Neutrophil (primary cell): ENCODE results near the gene SLC2A4.
A peak's percentile ranks its signal among the peaks of the same experiment; 100 is the strongest.

Experiments used
- H3K27ac ChIP-seq: fragments of 200-600 bp; sonication (generic); 2 replicates; pipeline ENCODE4 v1.5.1; 2016; ENCODE audit warnings: mild to moderate bottlenecking, moderate library complexity
- H3K27me3 ChIP-seq: fragments of 200-600 bp; sonication (generic); 2 replicates; pipeline ENCODE4 v1.6.0; 2016; ENCODE audit warnings: mild to moderate bottlenecking
- H3K36me3 ChIP-seq: fragments of 200-600 bp; sonication (generic); 2 replicates; pipeline ENCODE4 v1.5.1; 2017
- H3K4me1 ChIP-seq, 2 experiments: fragments of 200-600 bp in 1 of 2; sonication (generic) in 1 of 2; 1 replicate in 1 of 2; 2 replicates in 1 of 2; pipeline versions ENCODE4 v1.5.1 to v1.6.1; 2013 to 2016; ENCODE audit warnings: low read depth in 1 of 2, low read length in 1 of 2, mild to moderate bottlenecking in 1 of 2, moderate library complexity in 1 of 2; ENCODE audit not compliant: control insufficient read depth in 1 of 2, insufficient read depth in 1 of 2
- H3K4me3 ChIP-seq, 2 experiments: fragments of 200-600 bp in 1 of 2; sonication (generic) in 1 of 2; 1 replicate in 1 of 2; 2 replicates in 1 of 2; pipeline ENCODE4 v1.5.1; 2013 to 2016; ENCODE audit warnings: low read depth in 1 of 2, low read length in 1 of 2, mild to moderate bottlenecking in 1 of 2, moderate library complexity in 1 of 2
- H3K9me3 ChIP-seq: fragments of 200-600 bp; sonication (generic); 2 replicates; pipeline ENCODE4 v1.5.1; 2016
- CTCF ChIP-seq: fragments of 200-600 bp; sonication (generic); IDR thresholded peaks from 2 replicates; pipeline ENCODE4 v1.5.1; 2016; ENCODE audit warnings: antibody characterized with exemption

Gene SLC2A4

GRCh38 chr17:7235693-7236665 lies 45.5 kb upstream of the SLC2A4 start:
- Histone ChIP-seq H3K36me3 (peaks cover 43% of the 10 kb centered on the region), H3K4me1 (peaks cover 56% of the 10 kb centered on the region in 2 experiments), H3K9me3 (no peaks in the 10 kb centered on the region), H3K27me3 (no peaks in the 10 kb centered on the region), H3K4me3 (no peak overlapping the region), H3K27ac (peak overlapping the region; percentile 99)
- no peak for TF ChIP-seq CTCF

- H3K9me3 ChIP-seq, result no peaks in the 10 kb centered on the region
- H3K27ac ChIP-seq, result peak overlapping the region; percentile 99
- H3K4me3 ChIP-seq, result peak overlapping the region; percentile 84 to 98
- H3K27me3 ChIP-seq, result no peaks in the 10 kb centered on the region
- peaks cover 62 to 64% of the 10 kb centered on the region in 2 experiments for H3K4me1 ChIP-seq
- peaks cover 48% of the 10 kb centered on the region for H3K36me3 ChIP-seq
- TF ChIP-seq CTCF, result no peak
Observed at GRCh38 chr17:7236808-7237207, 44.7 kb upstream of the SLC2A4 start.

GRCh38 chr17:7237266-7237760 lies 44.2 kb upstream of the SLC2A4 start:
- no peaks in the 10 kb centered on the region for H3K27me3 ChIP-seq
- H3K9me3 ChIP-seq, result no peaks in the 10 kb centered on the region
- H3K27ac ChIP-seq, result peak overlapping the region; percentile 99
- peak overlapping the region; percentile 84 to 98 for H3K4me3 ChIP-seq
- H3K36me3 ChIP-seq, result peaks cover 48% of the 10 kb centered on the region
- TF ChIP-seq CTCF, result no peak
- peaks cover 62 to 65% of the 10 kb centered on the region in 2 experiments for H3K4me1 ChIP-seq

GRCh38 chr17:7237761-7238419 lies 43.6 kb upstream of the SLC2A4 start:
- H3K36me3 ChIP-seq, result peaks cover 48% of the 10 kb centered on the region
- no peak for TF ChIP-seq CTCF
- peaks cover 62 to 65% of the 10 kb centered on the region in 2 experiments for H3K4me1 ChIP-seq
- H3K9me3 ChIP-seq, result no peaks in the 10 kb centered on the region
- peak overlapping the region; percentile 99 for H3K27ac ChIP-seq
- no peaks in the 10 kb centered on the region for H3K27me3 ChIP-seq
- peak overlapping the region; percentile 84 to 98 for H3K4me3 ChIP-seq

GRCh38 chr17:7238420-7239090 lies 43.0 kb upstream of the SLC2A4 start:
- Histone ChIP-seq H3K4me1 (peaks cover 60 to 65% of the 10 kb centered on the region in 2 experiments), H3K4me3 (peak overlapping the region; percentile 84 to 98)

More at GRCh38 chr17:7238420-7239090, 43.0 kb upstream of the SLC2A4 start:
- no peaks in the 10 kb centered on the region for H3K27me3 ChIP-seq
- no peaks in the 10 kb centered on the region for H3K9me3 ChIP-seq
- no peak for TF ChIP-seq CTCF
- H3K36me3 ChIP-seq, result peaks cover 48% of the 10 kb centered on the region
- H3K27ac ChIP-seq, result peak overlapping the region; percentile 99
